GM21367 (cell line): Measurements from ENCODE around the gene MSI2.

ENCODE experiments used
- ATAC-seq: cut with Tn5 transposase; IDR thresholded peaks from one replicate; pipeline ENCODE4 v1.9.1; 2021; ENCODE audit not compliant: unreplicated experiment

MSI2 gene

GRCh38 chr17:57245786-57246185, 10.5 kb upstream of the MSI2 start:
- no peak for ATAC-seq

GRCh38 chr17:57246257-57246656, 10.1 kb upstream of the MSI2 start:
- no peak for ATAC-seq

- ATAC-seq: no peak
Measured at GRCh38 chr17:57247261-57247660, 9.1 kb upstream of the MSI2 start.

GRCh38 chr17:57247913-57248312, 8.4 kb upstream of the MSI2 start:
- ATAC-seq: no peak

DNA sequence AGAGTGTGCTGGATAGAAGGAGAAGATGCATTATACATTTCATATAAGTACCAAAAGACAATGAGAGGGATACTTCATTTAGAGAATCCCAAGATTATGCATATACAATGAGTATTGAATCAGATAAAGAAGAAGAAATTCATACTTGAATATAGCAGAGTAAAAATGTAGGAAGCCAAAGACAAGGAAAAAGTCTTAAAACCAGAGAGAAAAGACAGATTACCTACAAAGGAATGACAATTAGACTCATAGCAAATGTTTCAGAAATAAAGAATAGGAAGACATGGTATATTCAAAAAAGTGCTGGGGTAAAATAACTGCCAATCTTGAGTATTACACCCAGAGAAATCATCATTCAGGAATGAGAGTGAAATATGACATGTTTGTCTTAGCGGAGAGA, 6.8 kb upstream of the MSI2 start:
- no peak for ATAC-seq

- no peak for ATAC-seq
Measured at GRCh38 chr17:57251211-57251787, 5.0 kb upstream of the MSI2 start.

GRCh38 chr17:57253362-57254065, 2.8 kb upstream of the MSI2 start:
- no peak for ATAC-seq

GRCh38 chr17:57255182-57255775, 1.0 kb upstream of the MSI2 start:
- no peak for ATAC-seq

DNA sequence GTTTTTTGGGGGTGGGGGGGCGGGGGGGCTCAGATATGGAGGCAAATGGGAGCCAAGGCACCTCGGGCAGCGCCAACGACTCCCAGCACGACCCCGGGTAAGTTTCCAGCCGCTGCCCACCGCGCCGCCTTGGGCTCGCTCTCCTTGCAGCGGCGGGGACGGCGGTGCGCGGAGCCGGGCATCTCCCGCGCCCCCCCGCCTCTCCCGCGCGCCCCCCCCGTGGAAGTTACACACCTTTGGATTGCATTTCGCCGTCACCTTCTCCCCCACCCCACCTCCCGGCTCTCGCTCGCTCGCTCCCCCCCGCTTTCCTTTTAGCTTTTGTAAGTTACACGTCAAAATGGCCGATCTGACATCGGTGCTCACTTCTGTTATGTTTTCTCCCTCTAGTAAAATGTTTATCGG, 387 bp downstream of the MSI2 start:
- no peak for ATAC-seq

DNA sequence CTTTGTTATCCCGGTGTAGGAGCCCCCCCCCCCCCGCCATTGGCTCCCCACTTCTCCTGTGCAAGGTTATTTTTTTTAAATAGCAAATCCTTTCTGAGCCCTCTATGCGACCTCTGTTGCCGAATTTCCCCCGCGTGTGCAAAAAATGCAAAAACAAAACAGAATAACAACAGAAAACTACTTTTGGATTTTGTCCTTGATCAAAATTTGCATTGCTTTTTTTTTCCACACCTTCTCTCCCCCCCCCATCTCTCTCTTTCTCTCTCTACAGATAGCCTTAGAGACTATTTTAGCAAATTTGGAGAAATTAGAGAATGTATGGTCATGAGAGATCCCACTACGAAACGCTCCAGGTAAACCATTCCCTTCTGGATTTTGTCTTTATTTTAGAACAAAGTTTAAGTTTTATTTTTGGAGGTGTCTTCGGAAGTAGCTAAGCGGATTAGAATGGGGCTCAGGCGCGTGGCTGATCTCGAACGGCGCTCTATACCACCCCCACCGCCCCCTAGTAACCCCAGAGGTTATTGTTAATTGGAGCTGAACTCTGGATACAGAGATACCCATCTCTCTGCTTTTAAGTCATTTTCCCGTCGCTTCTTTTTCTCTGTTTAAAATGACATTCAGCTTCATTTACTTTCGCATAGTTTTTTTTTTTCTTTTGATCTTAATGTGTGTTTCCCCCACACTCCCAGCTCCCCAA, 1.0 kb downstream of the MSI2 start:
- no peak for ATAC-seq

- no peak for ATAC-seq
Measured at GRCh38 chr17:57257895-57258851, 1.9 kb downstream of the MSI2 start.

DNA sequence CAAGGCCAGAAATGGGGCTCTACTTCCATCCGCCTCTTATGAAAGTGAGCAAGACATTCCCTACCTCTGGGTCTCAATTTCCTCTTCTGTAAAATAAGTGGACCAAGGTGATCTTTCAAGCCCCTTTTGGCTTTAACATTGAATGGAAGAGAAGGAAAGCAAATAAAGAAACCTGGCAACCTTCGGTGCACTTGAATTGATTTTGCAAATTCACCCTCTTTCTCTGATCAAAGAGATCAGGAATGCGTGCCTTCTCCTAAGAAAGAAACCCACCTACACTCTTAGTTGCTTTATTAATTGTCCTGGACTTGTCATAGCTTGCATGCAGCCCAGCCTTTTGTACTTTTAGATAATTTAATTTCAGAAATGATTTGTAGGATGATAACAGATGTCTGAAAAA, 3.0 kb downstream of the MSI2 start:
- no peak for ATAC-seq

DNA sequence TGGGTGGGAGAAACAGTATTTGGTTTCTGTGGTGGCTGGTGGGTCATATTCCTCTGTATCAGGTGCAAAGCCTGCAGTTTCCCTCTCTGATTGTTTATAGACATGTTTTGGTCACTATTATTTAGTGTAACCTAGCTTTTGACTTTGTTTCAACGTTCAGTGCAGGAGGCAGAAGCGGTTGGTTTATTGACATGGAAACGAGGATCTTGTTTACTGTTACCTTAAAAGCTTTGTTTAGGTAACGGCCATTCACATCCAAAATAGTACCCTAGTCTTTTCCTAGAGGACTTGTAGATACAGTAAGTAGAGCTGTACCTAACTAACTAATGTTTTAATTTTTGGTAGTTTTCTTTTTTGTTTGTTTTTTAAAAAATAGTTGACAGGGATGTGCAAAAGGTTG, 3.5 kb downstream of the MSI2 start:
- ATAC-seq: no peak

- ATAC-seq: no peak
Measured at GRCh38 chr17:57260325-57261083, 4.2 kb downstream of the MSI2 start.

DNA sequence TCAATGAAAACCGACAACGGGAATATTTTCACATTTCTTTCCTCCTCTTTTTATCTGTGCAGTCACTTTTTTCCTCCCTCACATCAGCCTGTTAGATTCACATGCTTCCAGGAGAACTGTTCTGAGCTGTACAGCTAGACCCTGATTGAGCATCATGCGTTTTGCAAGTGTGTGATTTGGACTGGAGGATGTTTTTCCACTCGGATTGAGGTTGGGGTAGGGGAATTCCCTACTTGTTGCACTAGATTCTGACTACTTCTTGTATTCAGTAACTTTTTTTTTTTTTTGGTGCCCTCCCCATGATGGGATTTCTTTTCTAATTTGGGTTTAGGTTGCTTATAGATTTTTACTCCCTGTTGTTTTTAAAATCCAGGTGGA, 4.8 kb downstream of the MSI2 start:
- no peak for ATAC-seq

DNA sequence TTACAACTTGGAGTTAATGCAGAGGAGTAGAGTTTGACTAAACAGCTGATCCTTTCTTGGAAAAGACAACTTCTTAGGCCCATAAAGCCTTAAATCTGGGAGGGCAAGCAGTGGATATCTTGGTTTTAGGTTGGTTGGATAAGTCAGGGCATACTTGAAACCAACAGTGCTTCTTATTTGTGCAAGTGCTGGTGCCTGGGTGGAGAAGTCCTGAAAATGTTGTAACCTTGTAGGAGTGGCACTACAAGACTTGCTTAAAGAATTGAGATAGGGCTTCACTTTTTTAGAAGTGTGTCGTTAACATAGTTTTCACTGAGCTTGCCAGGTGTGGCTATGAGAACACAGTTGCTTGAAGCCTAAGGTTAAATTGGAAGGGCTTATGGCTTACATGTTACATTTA, 6.2 kb downstream of the MSI2 start:
- ATAC-seq: no peak

GRCh38 chr17:57264250-57264649, 7.9 kb downstream of the MSI2 start:
- ATAC-seq: no peak

- no peak for ATAC-seq
Measured at GRCh38 chr17:57264776-57265175, 8.5 kb downstream of the MSI2 start.

DNA sequence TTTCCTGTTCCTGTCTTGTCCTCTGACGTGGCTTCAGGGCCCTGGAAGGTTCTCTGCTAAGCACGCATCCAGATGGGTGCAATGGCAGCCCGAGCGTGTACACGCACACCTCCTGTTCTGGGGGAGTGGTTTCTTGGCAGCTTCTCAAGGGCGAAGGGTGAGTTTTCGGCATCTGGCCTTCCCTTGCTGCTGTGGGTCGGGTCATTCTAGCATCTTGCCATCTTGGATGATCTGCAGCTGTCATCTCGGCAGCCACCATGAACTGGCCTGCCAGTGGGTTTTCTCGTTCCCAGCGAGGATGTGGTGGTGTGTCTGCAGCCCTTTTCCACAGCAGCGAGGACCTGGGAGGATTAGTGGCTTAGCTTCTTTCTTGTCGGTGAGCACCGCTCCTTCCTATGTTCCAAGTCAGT, 10.6 kb downstream of the MSI2 start:
- ATAC-seq: no peak

DNA sequence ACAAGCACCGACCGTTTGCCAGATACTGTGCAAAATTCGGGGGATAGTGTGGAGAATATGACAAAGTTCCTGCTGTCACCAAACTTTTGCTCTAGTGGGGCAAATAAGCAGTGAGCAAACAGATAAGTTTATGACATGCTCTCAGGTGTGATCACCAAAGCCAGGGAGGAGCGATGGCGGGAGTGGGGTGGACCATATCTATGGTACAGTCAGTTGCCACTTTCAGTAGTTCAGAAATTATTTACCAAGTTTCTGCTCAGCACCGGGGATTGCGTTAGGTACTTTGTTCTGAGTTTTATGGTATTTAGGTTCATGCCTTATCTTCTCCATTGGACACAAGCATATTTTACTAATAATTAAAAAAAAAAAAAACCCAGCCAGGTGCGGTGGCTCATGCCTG, 11.9 kb downstream of the MSI2 start:
- no peak for ATAC-seq
